SW480 (cell line): ENCODE measurements around the gene COQ5.
"Not testable (repeated sequence)": the region's sequence is repeated elsewhere in the genome, so short reads cannot be mapped to it uniquely, and the experiment has no call there.

Source experiments
- DNase-seq: peaks from one replicate; pipeline ENCODE4 v3.0.0-alpha.2; 2016; ENCODE audit warnings: low spot score

The COQ5 gene

GRCh38 chr12:120529641-120530417 lies 871 bp upstream of the COQ5 start:
- DNase-seq: peak; percentile 76

GRCh38 chr12:120522568-120522967 lies 6.4 kb downstream of the COQ5 start:
- DNase-seq: no peak

DNA sequence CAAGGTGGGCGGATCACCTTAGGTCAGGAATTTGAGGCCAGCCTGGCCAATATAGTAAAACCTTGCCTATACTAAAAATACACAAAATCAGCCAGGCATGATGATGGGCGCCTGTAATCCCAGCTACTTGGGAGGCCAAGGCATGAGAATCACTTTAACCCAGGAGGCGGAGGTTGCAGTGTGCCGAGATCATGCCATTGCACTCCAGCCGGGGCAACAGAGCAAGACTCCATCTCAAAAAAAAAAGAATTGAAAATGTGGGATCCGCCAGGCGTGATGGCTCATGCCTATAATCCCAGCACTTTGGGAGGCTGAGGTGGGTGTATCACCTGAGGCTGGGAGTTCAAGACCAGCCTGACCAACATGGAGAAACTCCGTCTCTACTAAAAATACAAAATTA lies 9.6 kb downstream of the COQ5 start:
- not testable (repeated sequence) for DNase-seq

DNA sequence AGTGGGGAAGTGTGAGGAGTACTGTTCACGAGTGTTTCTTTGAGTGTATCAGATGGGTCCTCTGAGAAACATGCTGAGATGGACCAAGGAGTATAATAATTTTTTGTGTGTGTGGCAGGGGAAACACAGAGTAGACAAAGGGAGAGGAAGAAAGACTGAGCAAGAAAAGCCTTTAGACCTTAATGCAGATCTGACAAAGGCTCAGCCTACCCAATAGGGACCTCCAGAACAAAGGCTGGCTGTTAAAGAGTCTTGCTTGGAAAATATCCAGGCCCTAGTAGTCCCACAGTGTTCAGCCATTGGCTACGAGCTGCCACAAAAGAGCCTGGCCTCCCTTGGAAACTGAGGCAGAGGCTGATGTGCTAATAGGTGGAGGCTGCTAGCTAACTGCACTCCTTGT lies 13.5 kb downstream of the COQ5 start:
- no peak for DNase-seq

GRCh38 chr12:120514002-120514401 lies 15.0 kb downstream of the COQ5 start:
- no peak for DNase-seq

GRCh38 chr12:120508537-120508936 lies 20.4 kb downstream of the COQ5 start:
- DNase-seq: no peak

- DNase-seq: no peak
Observed at GRCh38 chr12:120504587-120504986, 24.4 kb downstream of the COQ5 start.

DNA sequence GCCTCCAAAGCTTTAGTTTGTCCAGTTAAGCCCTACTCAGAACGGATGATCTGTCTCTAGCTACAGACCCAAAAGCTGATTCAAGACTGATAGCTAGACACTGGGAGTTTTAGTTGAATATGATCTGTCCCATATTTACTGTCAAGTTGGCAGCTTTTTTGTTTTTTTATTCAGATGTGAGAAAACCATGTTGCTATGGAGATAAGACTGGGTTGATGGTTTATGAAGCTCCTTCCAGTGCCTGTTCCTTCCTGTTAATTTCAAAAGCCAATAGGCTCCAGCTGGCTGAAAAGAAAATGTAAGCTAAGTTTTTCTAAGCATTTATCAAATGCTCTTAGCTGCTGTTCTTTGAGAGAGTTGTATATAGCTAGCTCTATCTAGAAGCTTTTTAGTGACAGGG lies 28.4 kb downstream of the COQ5 start:
- no peak for DNase-seq

- DNase-seq: no peak
Observed at GRCh38 chr12:120498870-120499515, 30.0 kb downstream of the COQ5 start.

GRCh38 chr12:120497524-120498150 lies 31.3 kb downstream of the COQ5 start:
- DNase-seq: no peak

- peak; percentile 62 for DNase-seq
Observed at GRCh38 chr12:120496413-120497340, 32.3 kb downstream of the COQ5 start.

DNA sequence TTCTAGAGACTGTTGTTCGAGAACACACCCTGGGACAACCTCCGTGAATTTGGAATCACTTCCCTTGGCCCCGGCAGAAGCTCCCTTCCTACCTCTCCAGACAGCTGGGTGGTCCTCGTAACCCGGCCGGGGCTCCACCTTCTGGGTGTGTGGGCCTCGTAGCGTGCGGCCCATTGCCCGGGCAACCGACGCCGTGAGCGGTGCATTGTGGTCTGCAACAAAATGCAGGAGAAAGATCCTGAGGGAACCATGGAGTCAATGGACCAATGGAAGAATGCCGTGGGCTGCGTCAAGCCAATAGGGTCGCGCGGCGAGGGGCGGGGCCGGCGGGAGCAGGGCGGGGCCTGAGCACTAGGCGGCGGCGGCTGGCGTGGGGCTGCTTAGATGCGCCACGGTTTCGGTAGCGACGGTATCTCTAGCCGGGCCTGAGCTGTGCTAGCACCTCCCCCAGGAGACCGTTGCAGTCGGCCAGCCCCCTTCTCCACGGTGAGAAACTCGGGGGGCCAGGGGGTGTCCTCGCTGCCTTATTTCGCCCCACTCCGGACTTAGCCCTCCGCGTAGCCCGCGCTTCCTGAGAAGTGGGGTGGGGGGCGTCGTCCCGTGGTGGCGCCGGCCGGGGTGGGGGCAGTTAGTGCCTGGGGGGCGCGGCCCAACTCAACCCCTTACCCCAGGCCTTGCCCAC lies 33.1 kb downstream of the COQ5 start, which contains the start of gene DYNLL1:
Gene DYNLL1, plus strand, starts transcription at position 383 of the 682 bp plus-strand sequence. CDS start 309 bp downstream, outside the sequence.
- peak; percentile 93 for DNase-seq

DNA sequence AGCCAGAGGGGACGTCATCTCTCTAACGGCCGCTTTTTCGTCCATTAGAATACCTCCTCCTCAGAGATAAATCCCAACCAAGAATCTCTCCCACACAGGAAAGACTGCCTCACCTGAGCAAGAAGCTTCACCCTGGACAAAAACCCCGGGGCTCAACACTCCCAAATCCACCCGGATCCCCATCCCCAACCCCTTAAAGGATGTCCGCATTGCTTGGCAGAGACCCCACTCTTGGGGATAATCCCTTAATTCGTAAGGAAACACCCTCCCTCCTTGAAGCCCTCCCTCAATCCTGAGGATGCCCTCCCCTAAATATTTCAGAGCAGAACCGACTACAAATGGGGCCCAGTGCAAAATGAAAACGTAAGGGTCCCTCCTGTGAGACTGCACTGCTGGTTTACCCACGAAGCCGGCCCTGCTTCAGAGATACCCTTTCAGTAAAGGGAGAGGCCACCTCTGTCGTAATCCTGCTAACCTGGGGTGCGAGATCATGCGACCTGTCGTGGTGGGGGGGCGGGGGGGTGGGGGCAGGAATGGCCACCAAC lies 33.7 kb downstream of the COQ5 start:
- DNase-seq: no peak

DNA sequence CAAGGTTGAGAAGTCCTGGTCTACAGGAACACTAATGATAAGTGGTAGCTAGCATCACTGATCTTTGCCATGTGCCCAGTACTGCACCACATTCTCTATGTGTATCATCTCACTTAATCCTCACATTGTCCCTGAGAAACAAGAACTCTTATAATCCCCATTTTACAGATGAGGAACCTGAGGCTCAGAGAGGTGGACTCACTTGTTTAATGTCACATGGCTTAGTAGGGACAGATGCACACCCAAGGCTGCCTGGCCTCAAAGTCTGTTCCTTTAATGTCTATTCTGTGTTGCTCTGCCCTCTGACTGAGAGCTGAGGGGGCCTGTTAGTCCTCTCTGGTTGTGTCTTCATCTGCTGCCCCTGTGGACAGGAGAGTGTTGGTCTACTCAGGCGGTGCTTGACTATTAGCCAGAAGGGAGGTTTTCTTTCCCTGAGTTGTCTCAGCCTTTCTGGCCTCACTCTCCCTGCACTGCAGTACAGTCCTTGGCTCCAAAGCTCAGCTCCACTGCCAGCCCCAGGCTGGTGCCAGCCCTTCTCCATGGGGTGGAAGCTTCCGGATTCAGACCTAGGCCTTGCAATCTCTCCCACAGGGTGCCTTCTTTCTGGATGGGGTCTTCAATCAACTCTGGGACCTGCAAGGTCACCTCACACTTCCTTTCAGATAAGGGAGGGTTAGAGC lies 38.0 kb downstream of the COQ5 start:
- no peak for DNase-seq

DNA sequence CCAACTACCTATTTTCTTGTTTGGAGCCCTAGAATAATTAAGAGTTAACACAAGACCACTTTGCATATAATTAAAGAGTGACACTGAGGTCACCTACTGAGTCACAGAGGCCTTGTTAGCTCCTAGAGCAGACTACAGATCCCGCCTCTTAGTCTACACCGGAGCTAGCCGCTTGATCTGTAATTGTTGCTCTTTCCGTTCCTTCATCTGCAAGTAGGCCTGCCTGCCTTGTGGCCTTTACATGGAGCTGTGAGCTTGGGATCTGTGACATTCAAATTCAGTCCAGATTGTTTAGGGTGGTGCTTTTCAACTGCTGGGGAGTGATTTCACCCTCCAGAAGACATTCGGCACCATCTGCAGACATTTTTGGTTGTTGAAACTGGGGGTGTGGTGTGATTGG lies 38.6 kb downstream of the COQ5 start:
- no peak for DNase-seq

- DNase-seq: no peak
Observed at GRCh38 chr12:120489018-120489417, 39.9 kb downstream of the COQ5 start.

DNA sequence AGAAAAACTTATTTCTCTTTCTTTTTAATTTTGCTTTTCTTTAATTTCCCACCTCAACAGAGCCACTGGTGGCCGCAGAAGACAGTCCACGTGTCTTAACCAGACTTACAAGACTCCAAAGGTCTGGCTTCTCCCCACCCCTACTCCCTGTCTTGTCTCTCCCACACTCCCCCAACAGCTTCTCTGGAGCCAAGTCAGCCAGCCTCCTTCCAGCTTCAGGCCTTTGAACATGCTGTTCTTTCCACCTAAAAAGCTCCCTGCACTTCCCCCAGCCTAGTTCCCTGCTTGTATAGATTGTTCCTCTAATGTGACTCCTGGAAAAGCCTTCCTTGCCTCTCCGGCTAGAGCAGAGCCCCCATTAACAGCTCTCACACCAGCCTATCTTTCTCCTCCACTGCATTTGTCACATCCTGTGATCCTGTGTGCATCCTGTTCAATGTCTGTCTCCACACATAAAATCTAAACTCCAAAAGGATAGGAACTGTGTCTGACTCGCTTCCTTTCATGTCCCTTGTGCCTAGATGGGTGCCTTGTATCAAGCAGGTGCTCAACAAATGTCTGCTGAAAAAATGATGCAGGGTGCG lies 40.8 kb downstream of the COQ5 start:
- DNase-seq: no peak

- not testable (repeated sequence) for DNase-seq
Observed at GRCh38 chr12:120487552-120487951, 41.4 kb downstream of the COQ5 start.

DNA sequence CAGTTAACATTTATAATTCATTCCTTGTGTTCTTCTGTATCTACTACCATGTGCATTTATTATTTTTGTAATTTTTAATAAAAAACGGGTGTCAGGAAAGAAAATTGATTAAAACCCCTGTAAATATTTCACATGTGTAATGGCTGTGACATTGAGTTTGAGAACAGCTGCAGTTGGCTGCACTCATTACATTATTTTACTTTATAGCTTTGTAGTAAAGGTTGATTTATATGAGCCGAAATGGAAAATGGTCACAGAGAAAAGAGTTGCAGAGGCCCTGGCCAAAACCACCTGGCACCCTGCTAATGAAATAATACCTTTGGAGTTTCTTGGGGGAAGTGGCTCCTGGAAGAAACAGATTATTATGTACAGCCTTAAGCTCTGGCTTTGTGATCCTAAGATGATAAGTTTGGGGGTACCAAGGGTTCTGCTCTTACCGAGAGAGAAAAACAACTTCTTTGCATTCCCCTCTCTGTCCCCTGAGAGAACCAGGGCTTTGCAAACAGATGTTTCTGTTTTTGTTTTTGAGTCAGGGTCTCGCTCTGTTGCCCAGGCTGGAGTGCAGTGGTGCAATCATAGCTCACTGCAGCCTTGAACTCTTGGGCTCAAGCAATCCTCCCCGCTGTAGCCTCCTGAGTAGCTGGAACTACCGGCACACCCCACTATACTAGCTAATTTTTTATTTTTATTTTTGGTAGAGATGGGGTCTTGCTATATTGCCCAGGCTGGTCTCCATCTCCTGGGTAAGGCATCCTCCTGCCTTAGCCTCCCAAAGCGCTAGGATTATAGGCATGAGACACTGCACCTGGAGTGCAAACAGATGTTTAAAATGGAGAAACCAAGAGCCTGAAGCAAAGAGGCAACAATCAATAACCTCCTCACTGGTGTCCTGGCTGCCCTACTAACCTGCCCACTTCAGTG lies 42.7 kb downstream of the COQ5 start:
- DNase-seq: no peak
